GM18502 (cell line): ENCODE data around the gene HBD.
"Not testable (repeated sequence)": the region's sequence is repeated elsewhere in the genome, so short reads cannot be mapped to it uniquely, and the experiment has no call there.

Experiments
- ATAC-seq: cut with Tn5 transposase; IDR thresholded peaks from one replicate; pipeline ENCODE4 v1.9.1; 2021; ENCODE audit warnings: mild to moderate bottlenecking; ENCODE audit not compliant: unreplicated experiment, poor library complexity

The HBD gene

DNA sequence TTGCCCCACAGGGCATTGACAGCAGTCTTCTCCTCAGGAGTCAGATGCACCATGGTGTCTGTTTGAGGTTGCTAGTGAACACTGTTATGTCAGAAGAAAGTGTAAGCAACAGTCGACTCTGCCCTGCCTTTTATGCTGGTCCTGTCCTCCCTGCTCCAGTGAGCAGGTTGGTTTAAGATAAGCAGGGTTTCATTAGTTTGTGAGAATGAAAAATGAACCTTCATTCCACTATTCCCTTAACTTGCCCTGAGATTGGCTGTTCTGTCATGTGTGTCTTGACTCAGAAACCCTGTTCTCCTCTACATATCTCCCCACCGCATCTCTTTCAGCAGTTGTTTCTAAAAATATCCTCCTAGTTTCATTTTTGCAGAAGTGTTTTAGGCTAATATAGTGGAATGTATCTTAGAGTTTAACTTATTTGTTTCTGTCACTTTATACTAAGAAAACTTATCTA, at the start of gene HBD:
TSS of gene HBD (minus strand) at position 103 of the 454 bp plus-strand sequence. CDS start at position 53, 50 bp downstream.
- ATAC-seq = peak; percentile 95

DNA sequence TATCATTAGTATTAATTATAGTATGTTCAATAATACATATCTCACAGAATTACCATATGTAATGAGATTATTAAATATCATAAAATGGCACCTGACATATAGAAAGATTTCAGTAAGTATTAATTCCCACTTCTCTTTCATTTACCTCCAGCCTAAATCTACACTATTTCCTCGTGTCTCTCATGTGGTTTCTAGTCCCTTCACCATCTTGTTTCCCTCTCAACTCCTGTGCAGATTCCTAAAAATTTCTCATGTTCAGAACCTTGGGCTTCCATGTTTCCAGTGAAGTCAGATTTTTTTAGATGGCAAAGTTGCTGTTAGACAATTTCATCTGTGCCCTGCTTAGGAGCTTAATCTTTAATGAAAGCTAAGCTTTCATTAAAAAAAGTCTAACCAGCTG, 49.6 kb upstream of the HBD start:
- ATAC-seq = no peak

DNA sequence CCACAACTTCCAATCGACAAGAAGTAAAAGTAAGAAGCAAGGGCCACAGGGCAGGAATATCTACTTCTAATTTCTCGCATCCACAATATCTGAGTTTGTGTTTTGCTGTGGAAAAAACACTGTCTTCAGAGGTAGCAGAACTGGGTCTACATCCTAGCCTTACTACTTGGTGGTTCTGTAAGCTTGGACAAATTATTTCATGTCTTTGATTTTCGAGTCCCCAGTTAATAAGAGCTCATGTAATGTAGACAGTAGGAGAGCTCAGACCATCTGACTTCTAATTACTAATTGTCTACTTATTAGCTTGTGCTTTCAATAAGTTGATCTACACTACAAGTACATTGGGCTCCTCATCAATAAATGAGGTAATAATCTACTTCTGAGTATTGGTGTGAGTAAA, 48.8 kb upstream of the HBD start:
- no peak for ATAC-seq

DNA sequence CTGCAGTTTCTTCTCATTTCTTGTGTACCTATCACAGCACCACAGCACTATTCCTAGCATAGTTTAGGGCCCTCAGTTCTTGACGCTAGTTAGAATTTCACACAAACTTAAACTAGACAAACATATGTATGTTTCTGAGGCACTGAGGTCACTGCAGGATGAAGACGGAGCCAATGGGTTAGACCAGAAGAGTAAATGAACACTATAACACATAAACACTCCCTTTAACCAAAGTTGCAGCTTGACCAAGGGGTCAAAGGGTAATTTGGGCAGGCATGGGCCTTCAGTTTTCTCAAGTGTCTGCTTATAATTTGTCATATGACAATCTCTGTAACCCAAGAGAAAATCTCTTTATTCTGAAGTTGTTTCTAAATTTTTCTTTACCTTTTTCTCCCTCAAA, 48.3 kb upstream of the HBD start:
- ATAC-seq = no peak

DNA sequence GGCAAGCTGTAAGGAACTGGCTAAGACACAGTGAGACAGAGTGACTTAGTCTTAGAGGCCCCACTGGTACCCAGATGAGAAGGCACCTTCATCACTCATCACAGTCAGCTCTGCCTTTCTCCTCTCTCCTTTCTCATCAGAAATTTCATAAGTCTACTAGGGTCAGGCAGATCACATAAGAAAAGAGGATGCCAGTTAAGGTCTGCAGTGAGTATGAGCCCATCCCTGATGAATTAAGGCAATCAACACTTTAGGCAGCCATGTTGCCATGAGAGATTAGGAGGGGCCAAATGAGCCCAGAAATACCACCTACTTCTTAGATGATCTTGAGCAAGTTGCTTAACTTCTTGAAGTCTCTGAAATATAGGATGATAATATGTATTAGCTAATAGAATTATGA, 47.3 kb upstream of the HBD start:
- ATAC-seq = no peak

DNA sequence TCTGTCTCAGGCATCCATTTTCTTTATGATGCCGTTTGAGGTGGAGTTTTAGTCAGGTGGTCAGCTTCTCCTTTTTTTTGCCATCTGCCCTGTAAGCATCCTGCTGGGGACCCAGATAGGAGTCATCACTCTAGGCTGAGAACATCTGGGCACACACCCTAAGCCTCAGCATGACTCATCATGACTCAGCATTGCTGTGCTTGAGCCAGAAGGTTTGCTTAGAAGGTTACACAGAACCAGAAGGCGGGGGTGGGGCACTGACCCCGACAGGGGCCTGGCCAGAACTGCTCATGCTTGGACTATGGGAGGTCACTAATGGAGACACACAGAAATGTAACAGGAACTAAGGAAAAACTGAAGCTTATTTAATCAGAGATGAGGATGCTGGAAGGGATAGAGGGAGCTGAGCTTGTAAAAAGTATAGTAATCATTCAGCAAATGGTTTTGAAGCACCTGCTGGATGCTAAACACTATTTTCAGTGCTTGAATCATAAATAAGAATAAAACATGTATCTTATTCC, 46.4 kb upstream of the HBD start:
- peak; percentile 95 for ATAC-seq

DNA sequence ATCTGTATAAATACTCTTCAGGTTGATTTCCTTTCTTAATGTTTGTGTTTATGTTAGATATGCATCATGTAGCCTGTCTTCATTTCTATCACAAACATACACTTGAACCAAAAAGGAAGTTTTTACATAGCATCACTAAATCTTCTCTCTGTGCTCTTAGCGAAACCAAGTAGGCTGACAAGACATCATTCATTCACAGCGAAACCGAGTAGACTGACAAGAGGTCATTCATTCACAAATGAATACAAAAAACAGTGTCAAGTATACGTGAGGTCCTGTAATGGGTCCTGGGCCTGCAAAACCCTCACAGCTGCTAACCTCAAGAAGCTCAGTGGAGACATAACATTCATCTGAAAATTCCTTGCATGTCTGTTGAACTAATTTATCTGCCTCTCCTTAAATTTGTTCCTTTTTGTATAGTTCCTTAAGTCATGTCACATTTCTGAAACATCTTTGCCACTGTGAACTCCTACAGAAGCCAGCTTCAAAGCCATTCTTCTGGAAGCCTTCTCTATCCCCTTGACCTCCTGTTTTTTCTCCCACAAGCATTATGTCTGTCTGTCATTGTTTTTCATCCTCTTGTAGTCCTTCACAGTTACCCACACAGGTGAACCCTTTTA, 45.3 kb upstream of the HBD start:
- ATAC-seq = no peak

DNA sequence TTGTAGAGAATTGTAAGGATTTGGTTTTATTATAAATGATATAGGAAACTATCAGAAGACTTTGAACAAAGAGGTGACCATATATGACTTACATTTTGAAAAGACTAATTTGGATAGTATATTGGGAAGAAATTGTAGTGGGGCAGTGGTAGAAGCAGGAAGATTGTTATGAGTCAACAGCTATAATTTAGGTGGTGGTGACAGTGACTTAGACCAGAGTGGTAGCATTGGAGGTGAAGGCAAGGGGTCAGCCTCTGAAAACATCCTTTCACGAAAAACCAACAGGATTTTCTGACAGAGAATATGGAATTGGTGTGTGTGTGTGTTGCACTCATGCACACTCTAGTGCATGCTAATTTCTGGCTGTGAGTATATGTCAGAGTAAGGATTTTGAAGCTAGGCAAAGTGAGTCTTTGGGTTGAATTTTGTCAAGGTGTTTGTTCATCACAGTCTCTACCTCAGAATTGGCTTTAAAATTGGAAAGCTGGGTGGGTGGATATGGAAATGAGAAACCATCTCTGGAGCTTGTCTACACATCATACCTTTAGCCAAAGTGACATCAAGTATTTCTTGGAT, 43.6 kb upstream of the HBD start:
- peak; percentile 63 for ATAC-seq

DNA sequence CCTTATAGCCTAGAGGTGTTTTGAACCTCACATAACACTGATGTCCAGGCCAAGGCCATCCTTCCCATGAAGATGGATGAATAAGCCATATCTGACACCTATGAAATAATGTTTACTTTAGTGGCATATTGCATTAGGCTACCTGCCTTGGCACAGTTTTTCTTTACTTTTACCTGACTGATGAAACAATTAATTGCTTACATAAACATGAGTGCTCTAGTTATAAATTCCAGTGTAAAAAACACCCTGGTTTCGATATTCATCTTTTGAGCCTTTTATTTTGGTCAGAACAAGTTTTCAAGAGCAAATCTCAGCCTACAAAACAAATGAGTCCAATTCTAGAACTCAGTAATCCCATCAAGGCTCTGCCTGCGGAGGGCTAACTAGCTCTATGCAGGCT, 42.4 kb upstream of the HBD start:
- no peak for ATAC-seq

DNA sequence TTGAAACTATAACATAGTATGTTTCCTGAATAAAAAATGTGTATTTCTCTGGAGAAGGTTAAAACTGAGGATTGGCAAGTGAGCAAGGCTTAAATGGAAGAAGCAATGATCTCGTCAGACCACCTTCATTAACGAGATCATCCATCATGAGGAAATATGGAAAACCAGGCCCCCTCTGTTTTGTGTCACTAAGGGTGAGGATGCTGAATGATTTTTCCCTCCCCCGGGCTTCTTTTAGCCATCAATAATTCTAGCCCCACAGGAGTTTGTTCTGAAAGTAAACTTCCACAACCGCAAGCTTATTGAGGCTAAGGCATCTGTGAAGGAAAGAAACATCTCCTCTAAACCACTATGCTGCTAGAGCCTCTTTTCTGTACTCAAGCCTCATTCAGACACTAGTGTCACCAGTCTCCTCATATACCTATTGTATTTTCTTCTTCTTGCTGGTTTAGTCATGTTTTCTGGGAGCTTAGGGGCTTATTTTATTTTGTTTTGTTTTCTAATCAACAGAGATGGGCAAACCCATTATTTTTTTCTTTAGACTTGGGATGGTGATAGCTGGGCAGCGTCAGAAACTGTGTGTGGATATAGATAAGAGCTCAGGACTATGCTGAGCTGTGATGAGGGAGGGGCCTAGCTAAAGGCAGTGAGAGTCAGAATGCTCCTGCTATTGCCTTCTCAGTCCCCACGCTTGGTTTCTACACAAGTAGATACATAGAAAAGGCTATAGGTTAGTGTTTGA, 41.3 kb upstream of the HBD start:
- no peak for ATAC-seq

DNA sequence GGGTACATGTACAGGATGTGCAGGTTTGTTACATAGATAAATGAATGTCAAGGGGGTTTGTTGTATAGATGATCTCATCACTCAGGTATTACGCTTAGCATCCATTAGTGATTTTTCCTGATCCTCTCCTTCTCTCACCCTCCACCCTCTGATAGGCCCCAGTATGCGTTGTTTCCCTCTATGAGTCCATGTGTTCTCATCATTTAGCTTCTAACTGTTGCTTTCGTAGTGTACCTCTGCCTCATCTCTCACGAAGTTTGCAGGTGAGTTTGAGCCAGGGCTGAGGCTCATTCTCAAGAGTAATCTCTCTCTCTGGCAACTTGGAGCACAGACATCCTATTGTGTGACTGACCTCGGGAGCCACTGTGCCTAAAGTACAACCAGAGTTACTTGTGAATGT, 40.1 kb upstream of the HBD start:
- no peak for ATAC-seq

DNA sequence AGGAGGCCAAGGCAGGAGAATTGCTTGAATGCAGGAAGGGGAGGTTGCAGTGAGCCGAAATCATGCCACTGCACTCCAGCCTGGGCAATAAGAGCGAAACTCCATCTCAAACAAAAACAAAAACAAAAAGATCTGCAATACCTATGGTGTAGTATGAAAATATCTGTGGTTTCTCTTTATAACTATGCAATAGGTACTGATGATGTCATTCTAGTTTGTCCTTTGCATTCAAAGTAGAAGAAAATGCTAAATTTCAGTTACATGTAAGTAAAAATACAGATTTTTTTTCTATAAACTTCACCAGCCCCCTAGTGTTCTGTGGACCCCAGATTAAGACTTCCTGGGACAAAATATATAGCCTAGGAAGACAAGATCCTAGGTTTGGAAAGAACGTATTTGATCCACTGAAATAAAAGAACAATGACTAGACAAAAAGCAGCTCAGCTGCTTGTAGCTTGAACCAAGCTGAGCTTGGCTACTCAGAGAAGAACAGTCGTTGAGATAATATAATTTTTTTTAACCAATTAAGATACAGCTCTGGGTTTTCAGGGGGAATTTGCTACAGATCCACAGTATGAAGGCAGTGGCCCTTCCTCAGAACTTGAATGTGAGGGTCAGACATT, 38.2 kb upstream of the HBD start:
- no peak for ATAC-seq

DNA sequence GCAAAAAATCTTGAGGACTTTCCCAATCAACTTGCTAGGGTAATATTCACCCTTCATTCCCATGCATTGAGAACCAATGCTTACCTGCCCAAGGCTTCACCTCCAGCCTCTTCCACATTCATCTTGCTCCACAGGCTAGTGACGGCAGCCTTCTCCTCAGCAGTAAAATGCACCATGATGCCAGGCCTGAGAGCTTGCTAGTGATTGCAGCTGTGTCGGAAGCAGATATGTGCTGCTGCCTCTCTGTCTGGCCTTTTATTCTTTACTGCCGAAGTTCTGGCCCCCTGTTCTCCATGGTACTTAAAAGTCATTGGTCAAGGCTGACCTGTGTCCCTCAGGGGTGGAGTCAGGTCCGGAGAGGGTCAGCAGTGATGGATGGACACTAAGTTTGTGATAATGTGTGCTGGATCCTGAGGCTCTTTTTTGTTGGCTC, 35.4 kb upstream of the HBD start, which contains the start of gene HBE1:
TSS of gene HBE1 (minus strand) at position 231 of the 433 bp plus-strand sequence. CDS start at position 176, 55 bp downstream.
- ATAC-seq = no peak

DNA sequence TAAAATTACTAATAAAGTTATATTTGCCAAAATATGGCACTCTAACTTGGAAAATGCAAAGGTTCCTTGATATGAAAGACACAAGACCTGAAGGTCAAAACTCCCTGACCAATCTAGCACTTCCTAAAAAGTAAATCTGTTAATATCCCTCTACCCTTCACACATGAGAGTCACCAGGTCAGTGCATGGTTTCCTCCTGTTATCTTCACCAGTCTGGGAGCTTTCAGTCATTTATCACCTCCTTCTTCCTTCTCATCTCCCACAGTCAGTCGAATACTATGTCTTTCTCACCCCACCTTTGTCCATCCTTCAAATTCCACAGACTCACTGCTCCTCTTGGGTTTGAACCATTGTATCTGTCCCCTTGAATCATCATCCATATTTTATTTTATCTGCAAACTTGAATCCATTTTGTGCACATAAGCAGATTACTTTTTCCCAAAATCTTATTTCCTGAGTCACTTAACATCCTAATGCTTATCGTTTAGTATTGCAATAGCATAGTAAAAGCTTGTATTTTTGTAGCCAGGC, 32.8 kb upstream of the HBD start:
- ATAC-seq = no peak

DNA sequence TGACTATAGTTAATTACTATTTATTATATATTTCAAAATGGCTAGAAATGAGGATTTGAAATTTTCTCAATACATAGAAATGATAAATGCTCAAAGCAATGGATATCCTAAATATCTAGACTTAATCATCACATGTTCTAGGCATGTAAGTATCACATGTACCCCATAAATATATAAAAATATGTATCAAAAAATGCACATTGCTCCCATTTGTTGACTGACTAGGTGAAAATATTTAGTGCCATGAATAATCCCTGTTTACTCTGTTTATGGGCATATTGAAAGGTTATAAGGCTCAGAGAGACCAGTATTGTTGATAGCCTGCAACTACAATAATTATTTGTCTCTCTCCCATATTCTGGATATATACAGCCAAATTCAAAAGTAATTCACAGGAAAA, 32.3 kb upstream of the HBD start:
- no peak for ATAC-seq

DNA sequence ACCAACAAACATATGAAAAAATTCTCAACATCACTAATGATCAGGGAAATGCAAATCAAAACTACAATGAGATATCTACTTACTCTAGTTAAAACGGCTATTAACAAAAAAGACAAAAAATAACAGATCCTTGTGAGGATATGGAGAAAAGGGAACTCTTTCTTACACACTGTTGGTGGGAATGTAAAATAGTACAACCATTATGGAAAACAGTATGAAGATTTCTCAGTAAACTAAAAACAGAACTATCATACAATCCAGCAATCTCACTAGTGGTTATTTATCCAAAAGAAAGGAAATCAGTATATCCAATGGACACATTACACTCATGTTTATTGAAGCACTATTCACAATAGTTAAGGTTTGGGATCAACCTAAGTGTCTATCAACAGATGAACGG, 31.5 kb upstream of the HBD start:
- ATAC-seq = no peak

DNA sequence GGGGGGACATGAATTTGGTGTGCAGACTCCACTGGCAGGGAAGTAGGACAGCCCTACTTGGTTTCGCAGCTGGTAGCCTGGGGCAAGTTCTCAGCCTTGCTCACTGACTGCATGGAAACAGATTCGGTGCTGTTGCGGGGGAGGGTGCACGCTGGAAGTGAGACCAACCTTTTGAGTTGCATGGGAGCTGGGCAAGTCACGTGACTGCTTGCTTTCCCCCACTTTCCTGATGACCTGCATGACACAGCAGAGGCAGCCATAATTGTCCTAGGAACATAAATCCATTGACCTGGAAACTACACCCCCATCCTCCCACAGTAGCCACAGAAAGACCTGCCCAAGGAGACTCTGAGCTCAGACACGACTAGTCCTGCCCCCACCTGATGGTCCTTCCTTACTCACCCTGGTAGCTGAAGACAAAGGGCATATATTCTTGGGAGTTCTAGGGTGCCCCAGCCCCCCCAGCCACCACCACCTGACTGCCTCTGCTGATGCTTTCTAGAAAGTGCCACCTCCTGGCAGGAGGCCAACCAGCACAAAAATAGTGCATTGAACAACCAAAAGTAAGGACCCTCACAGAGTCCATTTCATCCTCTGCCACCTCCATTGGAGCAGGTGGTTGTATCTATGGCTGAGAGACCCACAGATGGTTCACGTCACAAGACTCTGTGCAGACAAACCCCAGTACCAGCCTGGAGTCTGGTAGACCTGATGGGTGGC, 24.4 kb upstream of the HBD start:
- no peak for ATAC-seq

DNA sequence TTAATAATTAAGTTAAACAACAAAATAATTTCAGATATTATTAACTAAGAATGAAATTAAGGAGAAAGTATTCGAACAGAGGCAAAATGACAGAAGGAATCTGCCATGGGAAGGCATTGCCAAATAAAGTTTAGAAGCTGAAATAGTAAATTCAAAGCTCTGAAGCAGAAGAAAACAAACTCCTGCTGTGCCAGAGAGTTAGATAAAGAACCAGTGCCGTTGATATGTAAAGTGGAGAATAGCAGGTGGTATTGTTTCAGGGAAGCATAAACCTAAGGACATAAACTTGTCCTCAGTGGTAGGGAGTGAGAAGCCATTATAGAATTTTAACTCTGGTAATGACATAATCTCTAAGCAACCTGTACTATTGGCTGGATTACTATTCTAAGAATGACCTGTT, 23.0 kb upstream of the HBD start:
- ATAC-seq = no peak

DNA sequence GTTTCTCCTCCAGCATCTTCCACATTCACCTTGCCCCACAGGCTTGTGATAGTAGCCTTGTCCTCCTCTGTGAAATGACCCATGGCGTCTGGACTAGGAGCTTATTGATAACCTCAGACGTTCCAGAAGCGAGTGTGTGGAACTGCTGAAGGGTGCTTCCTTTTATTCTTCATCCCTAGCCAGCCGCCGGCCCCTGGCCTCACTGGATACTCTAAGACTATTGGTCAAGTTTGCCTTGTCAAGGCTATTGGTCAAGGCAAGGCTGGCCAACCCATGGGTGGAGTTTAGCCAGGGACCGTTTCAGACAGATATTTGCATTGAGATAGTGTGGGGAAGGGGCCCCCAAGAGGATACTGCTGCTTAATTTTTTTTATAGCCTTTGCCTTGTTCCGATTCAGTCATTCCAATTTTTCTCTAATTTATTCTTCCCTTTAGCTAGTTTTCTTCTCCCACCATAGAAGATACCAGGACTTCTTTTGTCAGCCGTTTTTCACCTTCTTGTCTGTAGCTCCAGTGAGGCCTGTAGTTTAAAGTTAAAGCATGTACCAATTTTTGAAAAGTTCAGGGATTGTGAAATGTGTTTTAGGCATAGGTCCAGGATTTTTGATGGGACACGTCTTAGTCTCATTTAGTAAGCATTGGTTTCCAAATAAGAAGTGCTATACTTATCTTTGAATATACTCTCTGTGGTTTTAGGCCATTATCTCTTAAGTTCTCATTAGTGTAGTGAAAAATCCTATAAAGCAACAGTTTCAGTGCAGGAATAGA, 20.5 kb upstream of the HBD start, which contains the start of gene HBG2:
TSS of gene HBG2 (minus strand) at position 136 of the 768 bp plus-strand sequence. CDS start at position 83, 53 bp downstream.
- ATAC-seq = not testable (repeated sequence)
